HepG2 (cell line): Measurements from ENCODE around the gene TMEM200A. TPM values are rescaled to one million over a fixed set of nuclear protein-coding genes. Genes with fewer than 3 reads are reported as not detected.

Experiments
- ATAC-seq: fragments of 200-7000 bp; cut with Tn5 transposase; 3 replicates; pipeline ENCODE4 v1.9.1; 2020; ENCODE audit warnings: mild to moderate bottlenecking, moderate library complexity
- BruUV-seq: library from RNA; stranded (reverse); fragments of 400-500 nt; replicated peaks from 2 replicates; lab custom pipeline; 2021; lab: Mats Ljungman, UMichigan
- CTCF ChIA-PET: fragments of 300-600 bp; formaldehyde crosslinking; extraction: SDS; loops from one replicate; lab custom pipeline; 2021; ENCODE audit warnings: low total read pairs, inconsistent platforms, low intra/inter-chr PET ratio; lab: Yijun Ruan, JAX
- POLR2A ChIA-PET: fragments of 350-600 bp; sonication (Branson Sonifier 250); formaldehyde crosslinking; loops from one replicate; lab custom pipeline; 2020; ENCODE audit warnings: antibody characterized with exemption, inconsistent platforms; lab: Yijun Ruan, JAX
- DNase-seq: peaks from one replicate; pipeline ENCODE4 v3.0.0-alpha.2; 2015; ENCODE audit warnings: low spot score
- FAIRE-seq: peaks from 3 replicates; lab custom pipeline; 2011; peaks lifted over from hg19 to GRCh38; lab: Jason Lieb, UNC
- H2AFZ ChIP-seq: one replicate; pipeline ENCODE4 v1.6.1; 2011; ENCODE audit warnings: low read length, inconsistent platforms
- H3K27ac ChIP-seq: fragments of 300-600 bp; 3 replicates; pipeline ENCODE4 v1.8.0; 2011; ENCODE audit warnings: mixed run types, mild to moderate bottlenecking, mixed read lengths, low read length, inconsistent platforms; ENCODE audit not compliant: insufficient read depth; ENCODE audit errors: extremely low read length
- H3K27me3 ChIP-seq, 2 experiments: fragments of 200-600 bp in 1 of 2; 2 replicates in 1 of 2; 3 replicates in 1 of 2; pipeline versions ENCODE4 v1.6.0 to v1.8.0; 2011; ENCODE audit warnings: low read length in 2 of 2, mild to moderate bottlenecking in 2 of 2, moderate library complexity in 2 of 2, inconsistent platforms in 1 of 2; ENCODE audit not compliant: insufficient read depth in 2 of 2, control insufficient read depth in 1 of 2
- H3K36me3 ChIP-seq, 2 experiments: fragments of 200-600 bp in 1 of 2; replicated peaks in 1 of 2; 2 replicates in 1 of 2; 3 replicates in 1 of 2; pipeline versions ENCODE4 v1.5.1 to v1.8.0; 2011; ENCODE audit warnings: low read length in 2 of 2, inconsistent platforms in 1 of 2; ENCODE audit not compliant: insufficient read depth in 2 of 2, control insufficient read depth in 1 of 2
- H3K4me1 ChIP-seq: 2 replicates; pipeline ENCODE4 v1.5.1; 2012; ENCODE audit warnings: low read length, inconsistent platforms; ENCODE audit not compliant: insufficient read depth
- H3K4me2 ChIP-seq: 2 replicates; pipeline ENCODE4 v1.6.0; 2011; ENCODE audit warnings: low read depth, low read length, inconsistent platforms
- H3K4me3 ChIP-seq, 3 experiments: fragments of 200-600 bp in 1 of 3; sonication (generic), shearing (Covaris generic) in 1 of 3; replicated peaks in 1 of 3; 2 replicates each; pipeline ENCODE4 v1.5.1; 2011 to 2016; ENCODE audit warnings: low read length in 3 of 3, inconsistent platforms in 2 of 3, low read depth in 2 of 3, mild to moderate bottlenecking in 2 of 3, control low read depth in 1 of 3, mixed read lengths in 1 of 3; ENCODE audit not compliant: insufficient read depth in 1 of 3
- H3K79me2 ChIP-seq: one replicate; pipeline ENCODE4 v1.6.1; 2011; ENCODE audit warnings: low read length, inconsistent platforms; ENCODE audit not compliant: insufficient read depth
- H3K9ac ChIP-seq: 2 replicates; pipeline ENCODE4 v1.6.0; 2011; ENCODE audit warnings: mild to moderate bottlenecking, low read depth, low read length, inconsistent platforms; ENCODE audit not compliant: insufficient read depth
- H3K9me3 ChIP-seq: 2 replicates; pipeline ENCODE4 v1.5.1; 2012; ENCODE audit warnings: mild to moderate bottlenecking, low read length
- H4K20me1 ChIP-seq: 2 replicates; pipeline ENCODE4 v1.6.0; 2011; ENCODE audit warnings: inconsistent platforms, mild to moderate bottlenecking, low read length, moderate library complexity; ENCODE audit not compliant: insufficient read depth
- ASH2L ChIP-seq: fragments of 300-600, 200-600 bp; sonication (generic); IDR thresholded peaks from 2 replicates; pipeline ENCODE4 v1.7.0; 2017; ENCODE audit warnings: low read depth, mild to moderate bottlenecking, moderate library complexity, mixed read lengths, low read length; ENCODE audit not compliant: insufficient read length
- CAMTA2 ChIP-seq: sonication (generic); formaldehyde crosslinking; IDR thresholded peaks from 2 replicates; pipeline ENCODE4 v1.4.0; 2020; ENCODE audit warnings: mild to moderate bottlenecking, missing genetic modification reagents, borderline replicate concordance
- E2F5 ChIP-seq: sonication (generic); formaldehyde crosslinking; conservative IDR thresholded peaks from 2 replicates; pipeline ENCODE4 v1.4.0; 2020; ENCODE audit warnings: missing genetic modification reagents
- ETS1 ChIP-seq: sonication (generic); formaldehyde crosslinking; IDR thresholded peaks from 2 replicates; pipeline ENCODE4 v1.4.0; 2020; ENCODE audit warnings: missing genetic modification reagents
- HNF4A ChIP-seq: sonication (generic); formaldehyde crosslinking; IDR thresholded peaks from 2 replicates; pipeline ENCODE4 v1.4.0; 2020; ENCODE audit warnings: missing genetic modification reagents
- MAFK ChIP-seq, 2 experiments: IDR thresholded peaks in 1 of 2; conservative IDR thresholded peaks in 1 of 2; 2 replicates each; pipeline ENCODE4 v1.6.1; 2011; ENCODE audit warnings: improper control_type of control experiment in 2 of 2, low read length in 2 of 2
- MBNL3 ChIP-seq: fragments of 250-450 bp; sonication (Bioruptor Pico); conservative IDR thresholded peaks from 2 replicates; pipeline ENCODE4 v1.8.0; 2022; ENCODE audit warnings: mild to moderate bottlenecking, inconsistent platforms
- MIER2 ChIP-seq: IDR thresholded peaks from 2 replicates; pipeline ENCODE4 v1.6.1; 2016; ENCODE audit warnings: missing biosample characterization, missing genetic modification reagents
- ONECUT2 ChIP-seq: sonication (generic); formaldehyde crosslinking; IDR thresholded peaks from 2 replicates; pipeline ENCODE4 v1.4.0; 2020; ENCODE audit warnings: missing genetic modification reagents
- PAX8 ChIP-seq: sonication (generic); formaldehyde crosslinking; IDR thresholded peaks from 2 replicates; pipeline ENCODE4 v1.8.0; 2022; ENCODE audit warnings: mild to moderate bottlenecking, missing genetic modification reagents, borderline replicate concordance
- PPARG ChIP-seq: conservative IDR thresholded peaks from 2 replicates; pipeline ENCODE4 v1.6.1; 2016; ENCODE audit warnings: missing biosample characterization, missing genetic modification reagents
- RXRB ChIP-seq: IDR thresholded peaks from 2 replicates; pipeline ENCODE4 v1.6.1; 2016; ENCODE audit warnings: borderline replicate concordance, missing genetic modification reagents, missing compliant biosample characterization
- SNAPC2 ChIP-seq: sonication (generic); formaldehyde crosslinking; IDR thresholded peaks from 2 replicates; pipeline ENCODE4 v1.8.1; 2022; ENCODE audit warnings: mild to moderate bottlenecking, missing genetic modification reagents
- SP140L ChIP-seq: sonication (generic); formaldehyde crosslinking; IDR thresholded peaks from 2 replicates; pipeline ENCODE4 v1.4.0; 2020; ENCODE audit warnings: missing genetic modification reagents, borderline replicate concordance
- TCF7L2 ChIP-seq: IDR thresholded peaks from 2 replicates; pipeline ENCODE4 v1.6.1; 2011; ENCODE audit warnings: mild to moderate bottlenecking, low read depth, low read length, moderate library complexity
- TRIM24 ChIP-seq: sonication (generic); formaldehyde crosslinking; IDR thresholded peaks from 2 replicates; pipeline ENCODE4 v1.8.0; 2022; ENCODE audit warnings: mild to moderate bottlenecking, missing genetic modification reagents
- YY1 ChIP-seq: IDR thresholded peaks from 2 replicates; pipeline ENCODE4 v1.6.1; 2011; ENCODE audit warnings: low read length, low read depth, moderate library complexity, mild to moderate bottlenecking; ENCODE audit not compliant: insufficient read depth, insufficient replicate concordance
- ZBTB21 ChIP-seq: sonication (generic); formaldehyde crosslinking; IDR thresholded peaks from 2 replicates; pipeline ENCODE4 v1.4.0; 2020; ENCODE audit warnings: missing genetic modification reagents
- ZC3H13 ChIP-seq: sonication (generic); formaldehyde crosslinking; IDR thresholded peaks from 2 replicates; pipeline ENCODE4 v1.8.1; 2023; ENCODE audit warnings: mild to moderate bottlenecking, missing genetic modification reagents, moderate library complexity
- ZNF276 ChIP-seq: sonication (generic); formaldehyde crosslinking; IDR thresholded peaks from 2 replicates; pipeline ENCODE4 v1.4.0; 2020; ENCODE audit warnings: mild to moderate bottlenecking, low read depth, missing genetic modification reagents
- ZNF629 ChIP-seq: sonication (generic); formaldehyde crosslinking; conservative IDR thresholded peaks from 2 replicates; pipeline ENCODE4 v1.5.0; 2020; ENCODE audit warnings: missing genetic modification reagents
- ZNF781 ChIP-seq: sonication (generic); formaldehyde crosslinking; IDR thresholded peaks from 2 replicates; pipeline ENCODE4 v1.5.1; 2020; ENCODE audit warnings: borderline replicate concordance, mild to moderate bottlenecking, missing genetic modification reagents; ENCODE audit errors: not compliant biosample characterization
- WGBS: methylation state at CpG from one replicate; pipeline ENCODE4 v1.1.6; 2017; ENCODE audit warnings: low lambda C conversion rate; 5-methylcytosine and 5-hydroxymethylcytosine counted together
- in situ Hi-C: cut with HindIII; loops from 2 replicates; pipeline ENCODE4 v1.10.0; 2017; ENCODE audit warnings: low pct_unique_long_range_greater_than_20kb; ENCODE audit not compliant: extremely low pct_ligation_motif_present
- intact Hi-C: fragments of 100-400 bp; cut with micrococcal nuclease; formaldehyde crosslinking; loops from one replicate; pipeline ENCODE4 v1.10.0; 2022; ENCODE audit not compliant: unreplicated experiment
- polyA plus RNA-seq, 8 experiments: library from polyadenylated mRNA; depleted of rRNA in 3 of 8; stranded (reverse) in 7 of 8; unstranded in 1 of 8; fragments of >200 nt; fragmentation: Illumina TruSeq in 4 of 8; extraction: Trizol in 4 of 8; gene quantifications; 2 replicates each; pipeline versions ENCODE4 v1.2.1 to v1.2.3, GENCODE V29; 2011 to 2016; ENCODE audit warnings: low read depth in 4 of 8, missing spikeins in 1 of 8, mixed read lengths in 1 of 8; ENCODE audit not compliant: insufficient read depth in 1 of 8
- total RNA-seq, 5 experiments: library from RNA; depleted of rRNA; stranded (reverse); fragments of >200 nt; fragmentation: Illumina TruSeq; extraction: Trizol; gene quantifications; 2 replicates each; pipeline ENCODE4 v1.2.3, GENCODE V29; 2016; ENCODE audit warnings: low read depth in 1 of 5

TMEM200A gene
- total and polyA plus RNA-seq, 2 of the 13 experiments (the other 11 are each of a cell fraction or from before 2014, with no cell fraction given), result 0.34 TPM; not detected in 1

GRCh38 chr6:130337534-130337933, 28.3 kb upstream of the TMEM200A start:
- 0% methylated on average over 3 of the region's 3 CpGs for WGBS
- Histone ChIP-seq H3K9ac (no peak overlapping the region), H3K4me1 (no peaks in the 10 kb centered on the region), H3K4me3 (no peak overlapping the region), H3K27me3 (no peaks in the 10 kb centered on the region), H3K27ac (no peak overlapping the region), H2AFZ (no peak overlapping the region), H3K4me2 (no peak overlapping the region), H3K9me3 (no peaks in the 10 kb centered on the region), H3K79me2 (no peaks in the 10 kb centered on the region), H4K20me1 (no peaks in the 10 kb centered on the region), H3K36me3 (no peaks in the 10 kb centered on the region)
- ChIA-PET POLR2A (no interaction called here), CTCF (no interaction called here)
- ATAC-seq (no peak), DNase-seq (peak; percentile 12), FAIRE-seq (peak; percentile 23)
- TF ChIP-seq MAFK (conservative IDR thresholded peaks at IDR 0.05 in 1 of 2, IDR thresholded peaks at IDR 0.05 in 1 of 2; ENCODE audit: low read length in 2 of 2) (no peak), ZNF629 (CRISPR knock-in tag) (no peak), SP140L (CRISPR knock-in tag) (no peak), MIER2 (no peak), ONECUT2 (CRISPR knock-in tag) (no peak), ZNF781 (CRISPR knock-in tag) (no peak), ZNF276 (no peak), YY1 (no peak), HNF4A (CRISPR knock-in tag) (peak; percentile 19; the same call in 1 of the 2 replicates), ETS1 (CRISPR knock-in tag) (no peak), ASH2L (no peak), ZBTB21 (CRISPR knock-in tag) (no peak), ZC3H13 (CRISPR knock-in tag) (no peak), PAX8 (CRISPR knock-in tag) (no peak), CAMTA2 (CRISPR knock-in tag) (no peak), SNAPC2 (no peak), RXRB (CRISPR knock-in tag) (peak; percentile 40; the same call in 1 of the 2 replicates), E2F5 (no peak), TRIM24 (CRISPR knock-in tag) (no peak), PPARG (CRISPR knock-in tag) (peak; percentile 74; the same call in 1 of the 2 replicates), TCF7L2 (no peak), MBNL3 (CRISPR knock-in tag) (no peak)
- BruUV-seq, result no TSS peak
- in situ Hi-C loops, result no loop called here
- intact Hi-C loops, result no loop called here
